HG02970 (cell line): ENCODE data around the gene ARMC8.

ENCODE experiments used
- ATAC-seq: cut with Tn5 transposase; IDR thresholded peaks from one replicate; pipeline ENCODE4 v1.9.1; 2021; ENCODE audit warnings: mild to moderate bottlenecking, moderate library complexity, moderate number of reproducible peaks; ENCODE audit not compliant: unreplicated experiment, low FRiP score

Gene ARMC8

DNA sequence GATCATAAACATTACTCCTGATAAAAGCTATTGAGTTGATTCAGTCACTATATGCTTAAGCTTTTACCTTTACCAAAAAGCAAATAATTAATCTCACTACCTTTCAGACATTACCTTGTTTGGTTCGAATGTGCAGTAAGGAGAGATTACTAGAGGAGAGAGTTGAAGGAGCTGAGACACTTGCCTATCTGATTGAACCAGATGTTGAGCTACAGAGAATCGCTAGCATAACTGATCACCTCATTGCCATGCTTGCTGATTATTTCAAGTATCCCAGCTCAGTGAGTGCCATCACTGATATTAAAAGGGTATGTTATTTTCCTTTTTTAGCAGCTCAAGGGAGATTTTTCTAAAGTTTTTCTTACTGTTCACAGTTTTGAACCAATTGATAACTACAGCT lies 54.6 kb downstream of the ARMC8 start:
- no peak for ATAC-seq

DNA sequence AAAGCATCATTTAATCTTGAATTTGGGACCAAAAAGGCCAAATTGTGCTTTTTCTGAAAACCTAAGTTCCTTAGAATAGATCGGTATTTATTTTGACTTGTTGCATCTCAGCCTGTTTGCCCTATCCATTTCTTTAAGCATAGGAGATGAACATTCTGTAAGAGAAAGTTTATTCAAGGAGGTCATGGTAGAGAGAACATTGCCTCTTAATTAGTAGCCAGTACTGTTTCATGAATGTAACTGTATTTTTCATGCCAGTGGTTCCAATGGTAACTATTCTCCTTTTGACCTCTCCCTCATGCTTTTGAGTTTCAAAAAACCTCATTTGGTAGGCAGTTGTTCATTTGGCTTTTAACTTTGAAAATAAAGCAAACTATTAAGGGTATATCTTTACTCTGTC lies 55.4 kb downstream of the ARMC8 start:
- ATAC-seq = no peak

GRCh38 chr3:138245026-138245425 lies 57.9 kb downstream of the ARMC8 start:
- no peak for ATAC-seq

DNA sequence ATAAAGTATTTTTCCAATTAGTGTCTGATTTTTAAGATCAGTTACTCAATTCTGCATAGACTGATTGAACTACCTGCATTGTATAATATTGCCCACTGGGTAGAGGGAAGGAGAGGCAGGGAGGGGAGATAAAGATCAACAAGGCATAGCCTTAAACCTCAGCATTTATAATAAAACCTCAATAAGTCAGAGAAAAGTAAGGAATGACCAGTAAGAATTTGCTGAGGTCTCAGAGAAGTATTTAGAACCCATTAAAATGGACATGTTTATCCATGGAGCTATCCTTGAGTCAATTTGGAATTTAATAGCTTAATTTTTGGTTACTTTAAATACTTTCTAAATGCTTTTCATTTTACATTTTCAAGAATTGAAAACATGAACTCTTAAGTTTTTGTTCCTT lies 62.5 kb downstream of the ARMC8 start:
- no peak for ATAC-seq

DNA sequence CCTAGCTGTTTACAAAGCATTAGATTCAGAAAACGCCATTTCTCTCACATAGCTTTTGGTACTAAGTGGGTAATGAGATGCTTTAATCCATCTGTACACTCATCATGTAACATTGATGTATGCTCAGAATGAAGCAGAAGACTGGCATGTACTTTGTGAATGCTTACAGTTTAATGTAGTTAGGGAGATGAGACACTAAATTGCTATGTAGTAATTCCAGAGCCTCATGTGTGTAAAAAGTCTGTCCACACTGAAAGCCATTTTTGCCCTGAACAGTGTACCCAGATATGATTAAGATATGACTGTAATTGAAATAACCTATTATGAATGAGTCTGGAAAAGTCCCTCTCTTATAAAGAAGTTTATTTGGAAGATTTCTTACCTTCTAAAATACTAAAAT lies 66.5 kb downstream of the ARMC8 start:
- no peak for ATAC-seq

GRCh38 chr3:138254216-138254615 lies 67.1 kb downstream of the ARMC8 start:
- ATAC-seq = no peak

- ATAC-seq = no peak
Measured at GRCh38 chr3:138256022-138256421, 68.9 kb downstream of the ARMC8 start.

DNA sequence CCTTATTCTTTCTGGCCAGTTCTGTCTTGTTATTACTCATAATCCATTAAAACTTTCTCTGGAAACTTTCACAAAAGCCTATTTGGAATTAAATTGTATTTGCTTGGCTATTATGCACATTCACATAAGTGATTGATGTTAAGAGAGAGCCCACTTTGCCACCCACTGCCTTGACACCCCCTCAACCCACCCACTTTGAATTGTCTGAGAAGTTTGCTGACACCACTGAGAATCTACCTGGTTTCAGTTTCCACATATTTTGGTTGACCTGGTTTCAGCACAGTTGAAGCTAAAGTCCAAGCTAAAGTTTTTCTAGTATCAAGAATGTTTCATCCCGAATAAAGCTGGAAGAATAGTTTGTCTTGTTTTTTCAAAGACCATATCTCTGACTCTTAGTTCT lies 70.9 kb downstream of the ARMC8 start:
- no peak for ATAC-seq

DNA sequence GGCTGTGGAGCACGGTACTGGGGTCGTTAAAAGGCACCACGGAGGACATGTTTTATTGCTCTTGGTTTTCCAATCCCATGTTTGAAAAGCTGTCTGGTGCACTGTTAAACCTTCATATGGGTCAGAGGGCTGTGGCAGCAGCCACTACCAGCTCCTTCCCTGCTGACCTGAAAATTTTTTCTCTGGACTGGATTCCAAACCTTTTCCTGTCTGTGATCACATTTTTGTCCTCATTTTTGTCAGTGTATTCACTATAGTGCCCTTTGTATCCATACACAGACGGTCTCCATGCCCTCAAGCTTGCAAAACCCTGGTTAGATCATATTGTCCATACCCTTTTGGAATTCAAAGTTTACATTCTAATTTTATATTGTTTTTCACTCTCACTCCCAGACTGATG lies 72.0 kb downstream of the ARMC8 start:
- ATAC-seq = no peak

GRCh38 chr3:138260611-138261010 lies 73.5 kb downstream of the ARMC8 start:
- ATAC-seq = no peak

GRCh38 chr3:138263104-138263503 lies 76.0 kb downstream of the ARMC8 start:
- ATAC-seq = no peak

- no peak for ATAC-seq
Measured at GRCh38 chr3:138265745-138266144, 78.6 kb downstream of the ARMC8 start.

- no peak for ATAC-seq
Measured at GRCh38 chr3:138267083-138267482, 80.0 kb downstream of the ARMC8 start.

GRCh38 chr3:138270245-138270644 lies 83.1 kb downstream of the ARMC8 start:
- no peak for ATAC-seq

- no peak for ATAC-seq
Measured at GRCh38 chr3:138271189-138271794, 84.2 kb downstream of the ARMC8 start.

GRCh38 chr3:138281561-138281960 lies 94.5 kb downstream of the ARMC8 start:
- no peak for ATAC-seq

- no peak for ATAC-seq
Measured at GRCh38 chr3:138282836-138283235, 95.7 kb downstream of the ARMC8 start.

DNA sequence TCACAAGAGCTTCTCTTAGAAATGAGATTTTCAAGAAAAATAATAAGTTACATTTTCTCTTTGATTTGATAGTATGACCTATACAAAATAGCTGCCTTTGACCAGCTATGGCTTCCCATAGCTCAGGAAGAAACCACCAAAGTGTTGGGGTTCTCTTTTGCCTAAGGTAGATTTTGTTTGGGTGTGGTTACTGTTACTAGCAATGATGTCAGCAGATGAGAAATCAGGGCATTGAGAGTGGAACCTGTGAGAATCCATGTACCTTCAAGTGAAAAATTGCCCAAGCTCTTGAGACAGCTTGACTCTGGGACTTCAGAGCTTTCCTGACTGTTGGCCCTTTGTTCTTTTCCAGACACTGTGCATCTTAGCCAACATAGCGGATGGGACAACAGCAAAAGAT lies 97.0 kb downstream of the ARMC8 start:
- ATAC-seq = no peak

DNA sequence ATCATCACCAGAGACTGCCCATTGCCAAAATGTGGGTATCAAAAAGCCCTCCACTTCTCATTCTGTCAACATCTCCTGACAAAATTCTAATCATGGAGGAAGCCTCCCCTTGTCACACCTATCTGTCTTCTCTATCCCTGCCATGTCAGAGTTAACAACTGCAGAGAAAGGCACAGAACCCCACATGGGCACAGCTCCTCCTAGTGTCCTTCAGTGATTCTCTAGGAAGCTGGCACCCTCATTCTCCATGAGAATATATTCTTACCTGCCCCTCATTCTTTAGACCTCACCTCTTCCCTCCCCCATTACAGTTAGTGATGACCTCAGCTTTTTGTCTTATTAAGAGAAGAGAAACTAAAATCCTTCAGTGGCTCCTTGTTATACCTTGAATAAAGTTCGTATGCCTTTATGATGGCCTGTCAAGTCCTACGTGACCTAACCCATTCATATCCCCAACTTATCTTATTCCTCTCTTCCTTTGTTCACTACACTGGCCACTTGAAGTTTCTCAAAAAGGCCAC lies 97.9 kb downstream of the ARMC8 start:
- no peak for ATAC-seq

DNA sequence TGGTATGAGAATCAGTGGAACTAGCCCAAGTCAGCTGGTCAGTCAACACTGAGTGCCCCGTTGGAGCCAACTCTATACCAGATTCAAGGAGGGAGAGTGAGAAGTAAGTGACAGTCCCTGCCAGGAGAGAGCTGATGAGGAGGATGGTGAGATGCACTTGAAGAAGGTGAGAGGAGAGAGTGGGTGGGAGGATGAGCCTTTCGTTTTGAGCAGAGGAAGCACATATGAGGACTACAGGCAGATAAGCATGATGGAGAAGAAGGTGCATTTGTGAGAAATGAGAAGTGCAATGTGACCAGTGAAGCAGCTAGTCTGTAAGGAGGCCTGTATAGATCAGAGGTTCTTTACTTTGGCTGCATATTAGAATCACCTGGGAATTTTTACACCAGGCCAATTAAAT lies 102.2 kb downstream of the ARMC8 start:
- ATAC-seq = no peak

DNA sequence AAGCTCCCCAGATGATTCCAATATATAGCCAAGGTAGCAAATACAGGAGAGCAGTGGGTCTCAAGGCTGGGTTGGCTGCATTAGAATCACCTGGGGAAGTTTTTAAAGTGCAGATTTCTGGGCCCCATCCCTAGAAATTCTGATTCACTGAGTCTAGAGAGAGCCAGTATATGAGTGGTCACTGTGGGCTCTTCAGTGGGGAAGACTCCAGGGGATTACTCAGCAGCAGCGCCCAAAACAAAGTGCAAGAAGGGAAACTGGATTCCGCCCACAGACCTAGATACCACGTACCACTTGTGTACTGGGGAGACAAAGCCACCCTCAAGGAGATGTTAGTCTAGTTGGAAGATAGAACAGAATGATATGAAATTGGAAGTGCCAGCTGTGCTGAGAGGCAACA lies 102.6 kb downstream of the ARMC8 start:
- no peak for ATAC-seq

DNA sequence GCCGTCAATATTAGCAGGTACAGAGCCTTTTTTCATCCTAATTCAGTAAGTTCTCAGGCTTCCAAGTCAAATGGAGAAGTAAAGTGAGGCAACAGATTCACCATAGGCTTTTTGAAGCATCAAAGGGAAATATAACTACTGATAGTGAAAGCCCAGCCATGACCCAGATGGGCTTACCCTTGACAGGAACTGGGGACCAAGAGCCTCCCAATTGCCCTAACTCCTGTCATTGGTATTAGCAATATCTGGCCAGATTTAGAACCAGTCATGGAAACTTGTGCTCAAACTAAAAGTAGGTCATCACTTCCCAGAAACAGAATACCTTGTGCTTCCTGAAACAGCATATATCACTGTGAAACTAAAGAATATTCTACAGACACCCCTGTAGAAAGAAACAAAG lies 109.5 kb downstream of the ARMC8 start:
- ATAC-seq = no peak

GRCh38 chr3:138297059-138297607 lies 110.0 kb downstream of the ARMC8 start:
- ATAC-seq = no peak
